ENCODE results near the gene IQCE.

Gene IQCE

GRCh38 chr7:2617325-2617905 is 58.6 kb downstream of the IQCE start:
- Histone ChIP-seq H3K27ac (peak overlapping the region; percentile 5 to 53), H3K4me3 (peak overlapping the region; percentile 49)
- TF ChIP-seq, protein P1, sequence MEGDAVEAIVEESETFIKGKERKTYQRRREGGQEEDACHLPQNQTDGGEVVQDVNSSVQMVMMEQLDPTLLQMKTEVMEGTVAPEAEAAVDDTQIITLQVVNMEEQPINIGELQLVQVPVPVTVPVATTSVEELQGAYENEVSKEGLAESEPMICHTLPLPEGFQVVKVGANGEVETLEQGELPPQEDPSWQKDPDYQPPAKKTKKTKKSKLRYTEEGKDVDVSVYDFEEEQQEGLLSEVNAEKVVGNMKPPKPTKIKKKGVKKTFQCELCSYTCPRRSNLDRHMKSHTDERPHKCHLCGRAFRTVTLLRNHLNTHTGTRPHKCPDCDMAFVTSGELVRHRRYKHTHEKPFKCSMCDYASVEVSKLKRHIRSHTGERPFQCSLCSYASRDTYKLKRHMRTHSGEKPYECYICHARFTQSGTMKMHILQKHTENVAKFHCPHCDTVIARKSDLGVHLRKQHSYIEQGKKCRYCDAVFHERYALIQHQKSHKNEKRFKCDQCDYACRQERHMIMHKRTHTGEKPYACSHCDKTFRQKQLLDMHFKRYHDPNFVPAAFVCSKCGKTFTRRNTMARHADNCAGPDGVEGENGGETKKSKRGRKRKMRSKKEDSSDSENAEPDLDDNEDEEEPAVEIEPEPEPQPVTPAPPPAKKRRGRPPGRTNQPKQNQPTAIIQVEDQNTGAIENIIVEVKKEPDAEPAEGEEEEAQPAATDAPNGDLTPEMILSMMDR (IDR thresholded peaks at IDR 0.05): no peak
- DNase-seq (ENCODE audit: low spot score): no peak

DNA sequence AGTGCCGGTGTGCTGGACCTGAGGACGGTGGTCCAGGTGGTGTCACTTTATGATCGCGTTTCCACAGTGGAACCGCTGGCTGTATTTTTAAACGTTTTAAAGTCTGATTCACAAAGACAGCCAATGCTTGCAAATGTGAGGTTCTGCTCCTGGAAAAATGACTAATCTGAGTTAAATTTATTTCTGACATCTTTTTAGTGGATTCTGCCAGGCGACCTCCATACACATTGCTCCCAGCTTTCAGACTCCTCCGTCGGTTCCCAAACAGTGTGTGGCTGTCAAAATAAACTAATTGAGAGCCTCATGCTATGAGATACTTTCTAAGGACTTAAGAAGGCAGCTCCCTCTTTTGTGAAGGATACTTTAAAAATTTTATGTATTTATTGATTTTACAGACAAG is 60.3 kb downstream of the IQCE start:
- TF ChIP-seq, protein P1 (IDR thresholded peaks at IDR 0.05): no peak
- H3K27ac ChIP-seq: peak overlapping the region; percentile 30 to 38
- no peak for DNase-seq (ENCODE audit: low spot score)
- H3K4me3 ChIP-seq: peak overlapping the region; percentile 5

DNA sequence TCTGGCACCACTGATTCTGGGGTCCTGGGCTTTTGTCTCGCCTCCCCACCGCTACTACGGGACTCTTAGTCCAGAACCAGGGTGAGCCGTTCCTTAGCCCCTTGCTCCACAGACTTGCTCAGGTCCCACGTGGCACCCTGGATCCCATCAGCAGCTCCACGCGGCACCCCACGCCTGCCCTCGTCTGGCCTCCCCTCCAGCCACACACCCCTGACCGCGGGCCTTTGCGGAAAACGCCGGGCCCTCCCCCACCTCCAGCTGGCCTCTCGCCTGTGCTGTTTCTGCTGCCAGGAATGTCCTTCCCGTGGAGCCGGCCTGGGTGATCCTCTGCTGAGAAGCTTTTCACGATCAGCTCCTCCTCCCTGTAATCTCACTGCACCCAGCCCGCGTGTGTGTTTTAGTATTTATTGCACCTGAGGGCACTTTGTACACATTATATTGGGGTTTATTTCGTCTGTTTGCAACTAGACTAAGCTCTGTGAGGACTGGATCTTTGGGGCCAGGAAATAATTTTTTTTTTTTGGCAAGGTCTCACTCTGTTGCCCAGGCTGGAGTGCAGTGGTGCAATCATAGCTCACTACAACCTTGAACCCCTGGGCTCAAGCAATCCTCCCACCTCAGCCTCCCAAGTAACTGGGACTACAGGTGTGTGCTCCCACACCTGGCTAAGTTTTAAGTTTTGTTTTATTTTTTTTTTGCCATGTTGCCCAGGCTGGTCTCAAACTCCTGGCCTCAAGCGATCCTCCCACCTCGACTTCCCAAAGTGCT is 62.5 kb downstream of the IQCE start:
- Histone ChIP-seq H3K27ac (peak overlapping the region in 1 of 2 donors; percentile 5), H3K4me3 (no peak overlapping the region)
- TF ChIP-seq, protein P1 (IDR thresholded peaks at IDR 0.05): no peak
- DNase-seq (ENCODE audit: low spot score): no peak

DNA sequence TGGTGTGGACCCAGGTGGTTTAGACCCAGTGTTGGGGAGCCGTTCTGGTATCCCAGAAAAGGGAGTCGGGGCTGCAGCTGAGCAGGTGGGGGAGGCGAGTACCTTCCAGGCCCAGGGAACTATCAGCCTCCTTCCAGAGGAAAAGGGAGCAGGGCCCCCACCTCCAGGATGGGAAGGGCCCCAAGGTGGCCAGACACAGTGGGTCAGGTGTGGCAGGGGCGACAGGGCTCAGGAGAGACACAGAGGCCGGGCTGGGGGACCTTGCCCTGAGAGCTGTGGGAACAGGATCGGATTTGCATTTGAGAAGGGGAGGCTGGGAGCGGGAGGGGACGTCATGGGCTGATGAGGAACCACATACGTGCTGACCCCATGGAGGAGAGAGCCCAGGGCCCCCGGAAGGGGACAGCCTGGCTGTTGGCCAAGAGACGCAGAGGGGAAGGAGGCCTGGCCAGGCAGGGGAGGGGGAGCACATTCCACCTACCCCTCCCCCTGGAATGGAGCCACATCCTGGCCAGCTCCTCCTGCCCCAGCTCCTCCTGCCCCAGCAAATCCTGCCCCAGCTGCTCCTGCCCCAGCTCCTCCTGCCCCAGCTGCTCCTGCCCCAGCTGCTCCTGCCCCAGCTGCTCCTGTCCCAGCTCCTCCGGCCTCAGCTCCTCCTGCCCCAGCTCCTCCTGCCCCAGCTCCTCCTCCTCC is 63.3 kb downstream of the IQCE start:
- H3K27ac ChIP-seq: peak overlapping the region in 1 of 2 donors; percentile 5
- no peak overlapping the region for H3K4me3 ChIP-seq
- no peak for DNase-seq (ENCODE audit: low spot score)
- TF ChIP-seq, protein P1 (IDR thresholded peaks at IDR 0.05): no peak

DNA sequence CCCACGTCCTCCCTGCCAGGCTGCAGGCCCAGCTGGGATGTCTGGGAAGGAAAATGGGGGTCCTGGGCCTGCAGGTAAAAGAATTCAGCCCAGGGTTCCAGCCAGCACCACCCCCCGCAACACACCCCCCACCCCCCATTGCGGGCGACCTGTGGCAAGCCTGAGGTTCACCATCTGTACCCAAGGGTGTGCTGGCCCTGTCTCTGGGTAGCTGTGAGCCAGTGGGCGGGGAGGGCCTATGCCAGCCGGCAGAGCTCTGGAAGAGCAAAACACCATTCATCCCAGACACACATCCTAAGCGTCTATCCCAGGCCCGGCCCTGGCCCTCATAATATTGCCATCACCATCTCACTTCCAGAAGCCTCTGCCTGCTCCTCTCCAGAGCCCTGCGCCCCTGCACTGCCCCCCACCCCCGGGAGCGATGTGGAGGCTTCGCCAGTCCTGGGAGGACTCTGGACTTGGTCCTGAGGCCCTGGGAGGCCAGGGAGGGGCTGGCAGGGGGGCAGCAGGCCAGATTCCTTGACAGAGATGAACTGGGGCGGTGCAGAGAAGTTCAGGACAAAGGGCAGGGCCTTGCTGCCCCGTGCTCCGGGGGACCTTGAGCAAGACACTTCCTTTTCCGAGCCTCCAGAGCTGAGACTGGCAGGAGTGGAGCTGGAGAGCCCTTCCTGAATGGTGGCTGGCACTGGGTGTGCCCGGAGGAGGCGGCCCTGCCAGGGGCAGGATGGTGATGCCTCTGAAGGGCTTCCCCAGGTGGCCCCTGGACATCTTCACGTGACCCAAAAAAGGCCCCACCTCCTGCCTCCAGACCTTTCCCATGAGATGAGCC is 64.3 kb downstream of the IQCE start:
- Histone ChIP-seq H3K4me3 (no peak overlapping the region), H3K27ac (no peak overlapping the region)
- no peak for DNase-seq (ENCODE audit: low spot score)
- TF ChIP-seq, protein P1 (IDR thresholded peaks at IDR 0.05): no peak

GRCh38 chr7:2623698-2624014 is 64.9 kb downstream of the IQCE start:
- no peak for DNase-seq (ENCODE audit: low spot score)
- TF ChIP-seq, protein P1 (IDR thresholded peaks at IDR 0.05): no peak
- no peak overlapping the region for H3K4me3 ChIP-seq
- H3K27ac ChIP-seq: no peak overlapping the region
